VCaP (cell line): ENCODE data around the gene KIF5A.

Experiments used
- H3K27ac ChIP-seq: fragments of 450-650 bp; 2 replicates; pipeline ENCODE4 v1.5.1; 2017
- CTCF ChIP-seq: fragments of 450-650 bp; conservative IDR thresholded peaks from 2 replicates; pipeline ENCODE4 v1.5.1; 2017; ENCODE audit warnings: mild to moderate bottlenecking, moderate library complexity

The KIF5A gene

GRCh38 chr12:57551637-57552305, 1.9 kb downstream of the KIF5A start:
- no peak for TF ChIP-seq CTCF
- no peak overlapping the region for H3K27ac ChIP-seq

- no peak overlapping the region for H3K27ac ChIP-seq
- TF ChIP-seq CTCF: no peak
These were observed 2.4 kb downstream of the KIF5A start for GRCh38 chr12:57552306-57552651.

- no peak overlapping the region for H3K27ac ChIP-seq
- TF ChIP-seq CTCF: no peak
These were observed 3.0 kb downstream of the KIF5A start for GRCh38 chr12:57552835-57553313.

GRCh38 chr12:57553343-57554202, 3.7 kb downstream of the KIF5A start:
- H3K27ac ChIP-seq: no peak overlapping the region

GRCh38 chr12:57554453-57554852, 4.6 kb downstream of the KIF5A start:
- H3K27ac ChIP-seq: no peak overlapping the region
- TF ChIP-seq CTCF: no peak

More at GRCh38 chr12:57553343-57554202, 3.7 kb downstream of the KIF5A start:
- TF ChIP-seq CTCF: no peak

- H3K27ac ChIP-seq: no peak overlapping the region
- TF ChIP-seq CTCF: no peak
These were observed 5.1 kb downstream of the KIF5A start for GRCh38 chr12:57554897-57555296.

GRCh38 chr12:57558864-57559263, 9.0 kb downstream of the KIF5A start:
- no peak for TF ChIP-seq CTCF

More at GRCh38 chr12:57558864-57559263, 9.0 kb downstream of the KIF5A start:
- H3K27ac ChIP-seq: no peak overlapping the region
